GM12892 (cell line): ENCODE data around the gene UBFD1.

Experiments used
- DNase-seq: peaks from one replicate; pipeline ENCODE4 v3.0.0; 2011; ENCODE audit not compliant: insufficient read length
- FAIRE-seq: peaks from 2 replicates; lab custom pipeline; 2011; peaks lifted over from hg19 to GRCh38; lab: Jason Lieb, UNC
- POLR2A ChIP-seq: IDR thresholded peaks from 2 replicates; pipeline ENCODE4 v1.6.1; 2011; ENCODE audit warnings: low read depth, low read length, control low read depth
- POLR2AphosphoS5 ChIP-seq: IDR thresholded peaks from 2 replicates; pipeline ENCODE4 v1.6.1; 2011; ENCODE audit warnings: low read depth, low read length, control low read depth
- TAF1 ChIP-seq: IDR thresholded peaks from 2 replicates; pipeline ENCODE4 v1.6.1; 2011; ENCODE audit warnings: low read depth, mild to moderate bottlenecking, control low read depth, low read length, borderline replicate concordance

The UBFD1 gene

DNA sequence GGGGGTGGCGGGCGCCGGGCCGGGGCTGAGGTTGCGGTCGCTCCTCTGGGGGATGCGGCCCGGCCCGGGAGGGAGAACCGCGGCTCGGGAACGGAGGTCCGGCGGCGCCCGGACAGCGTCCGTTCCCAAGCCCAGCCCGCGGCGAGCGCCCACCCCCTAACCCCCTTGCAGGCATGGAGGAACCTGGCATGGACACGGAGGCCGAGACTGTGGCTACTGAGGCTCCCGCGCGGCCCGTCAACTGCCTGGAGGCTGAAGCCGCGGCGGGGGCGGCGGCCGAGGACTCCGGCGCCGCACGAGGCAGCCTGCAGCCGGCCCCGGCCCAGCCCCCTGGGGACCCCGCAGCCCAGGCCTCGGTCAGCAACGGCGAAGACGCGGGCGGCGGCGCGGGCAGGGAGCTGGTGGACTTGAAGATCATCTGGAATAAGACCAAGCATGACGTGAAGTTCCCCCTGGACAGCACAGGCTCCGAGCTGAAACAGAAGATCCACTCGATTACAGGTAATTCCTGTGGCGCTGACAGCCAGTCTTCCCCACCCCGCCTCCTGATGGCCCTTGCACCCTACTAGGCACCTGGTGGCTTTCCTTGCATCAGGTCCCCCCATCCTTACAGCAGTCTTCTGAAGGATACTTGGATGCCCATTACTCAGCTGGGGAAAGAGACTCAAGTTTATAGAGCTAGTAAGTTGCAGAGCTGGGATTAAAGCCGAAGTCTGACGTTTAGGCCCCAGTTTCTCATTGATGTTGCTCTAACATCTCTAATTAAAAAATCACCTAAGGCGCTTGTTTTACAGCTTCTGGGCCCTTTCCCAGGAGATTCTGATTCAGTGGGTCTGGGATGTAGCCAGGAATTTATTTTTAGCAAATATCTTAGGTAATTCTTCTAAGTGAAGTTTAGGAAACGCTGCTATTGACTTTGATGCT, 514 bp downstream of the UBFD1 start:
- DNase-seq (no peak), FAIRE-seq (no peak)
- TF ChIP-seq POLR2A = no peak
- TF ChIP-seq TAF1 = no peak
- no peak for TF ChIP-seq POLR2AphosphoS5

DNA sequence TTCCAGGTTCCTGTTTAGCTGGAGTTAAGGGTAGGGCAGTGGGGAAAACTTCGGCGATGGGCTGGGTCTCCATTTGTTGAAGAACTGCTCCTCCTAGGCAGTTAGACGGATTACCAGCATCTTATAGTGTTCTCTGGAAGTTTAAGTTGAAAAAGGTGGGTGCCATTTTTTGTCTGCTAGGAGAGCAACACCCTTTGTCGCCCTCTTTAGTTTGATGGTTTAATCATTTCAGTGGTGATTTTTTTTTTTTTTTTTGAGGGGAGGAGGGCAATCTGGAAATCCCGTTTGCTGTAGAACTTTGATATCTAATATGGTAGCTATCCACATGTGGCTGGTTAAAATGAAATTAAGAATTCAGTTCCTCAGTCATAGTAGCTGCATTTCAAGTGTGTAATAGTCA, 4.1 kb downstream of the UBFD1 start:
- DNase-seq (no peak), FAIRE-seq (no peak)
- no peak for TF ChIP-seq POLR2AphosphoS5
- no peak for TF ChIP-seq POLR2A
- TF ChIP-seq TAF1 = no peak

DNA sequence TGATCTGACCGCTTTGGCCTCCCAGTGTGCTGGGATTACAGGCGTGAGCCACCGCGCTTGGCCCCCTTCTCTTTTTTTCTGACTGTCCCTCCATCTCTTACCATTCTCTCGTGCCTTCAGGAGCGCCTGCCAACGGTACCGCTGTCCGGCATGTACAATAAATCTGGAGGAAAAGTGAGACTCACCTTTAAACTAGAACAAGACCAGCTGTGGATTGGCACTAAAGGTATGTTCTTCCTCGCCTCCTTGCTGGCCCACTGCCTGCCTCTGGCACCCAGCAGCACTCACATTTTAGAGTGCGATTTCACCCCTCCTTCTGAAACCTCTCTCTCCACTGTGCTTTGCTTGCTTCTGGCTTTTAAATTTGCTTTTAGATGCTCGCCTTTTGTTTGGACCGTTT, 5.0 kb downstream of the UBFD1 start:
- TF ChIP-seq POLR2AphosphoS5 (no peak), POLR2A (no peak), TAF1 (no peak)
- DNase-seq = no peak
- no peak for FAIRE-seq

DNA sequence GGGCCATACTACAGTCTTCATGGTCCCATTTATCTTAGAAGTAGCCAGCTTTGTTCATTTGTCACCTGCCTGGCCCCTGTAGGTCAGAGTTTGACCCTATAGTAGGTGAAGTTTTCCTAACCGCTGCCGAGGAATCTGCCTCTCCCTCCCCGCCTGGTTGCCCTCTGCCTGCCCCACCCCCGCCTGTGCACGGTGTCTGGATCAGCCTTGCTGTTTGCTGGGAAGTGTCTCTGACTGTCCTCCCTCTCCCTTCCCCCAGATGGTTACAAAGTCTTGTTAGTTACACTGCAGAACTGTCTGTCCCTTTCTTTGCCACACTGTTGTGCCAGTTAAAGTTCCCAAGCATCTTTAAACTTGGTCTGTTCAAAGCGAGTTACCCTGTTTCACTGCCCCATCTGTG, 5.7 kb downstream of the UBFD1 start:
- FAIRE-seq = no peak
- DNase-seq = no peak
- TF ChIP-seq POLR2AphosphoS5 = no peak
- no peak for TF ChIP-seq TAF1
- no peak for TF ChIP-seq POLR2A

DNA sequence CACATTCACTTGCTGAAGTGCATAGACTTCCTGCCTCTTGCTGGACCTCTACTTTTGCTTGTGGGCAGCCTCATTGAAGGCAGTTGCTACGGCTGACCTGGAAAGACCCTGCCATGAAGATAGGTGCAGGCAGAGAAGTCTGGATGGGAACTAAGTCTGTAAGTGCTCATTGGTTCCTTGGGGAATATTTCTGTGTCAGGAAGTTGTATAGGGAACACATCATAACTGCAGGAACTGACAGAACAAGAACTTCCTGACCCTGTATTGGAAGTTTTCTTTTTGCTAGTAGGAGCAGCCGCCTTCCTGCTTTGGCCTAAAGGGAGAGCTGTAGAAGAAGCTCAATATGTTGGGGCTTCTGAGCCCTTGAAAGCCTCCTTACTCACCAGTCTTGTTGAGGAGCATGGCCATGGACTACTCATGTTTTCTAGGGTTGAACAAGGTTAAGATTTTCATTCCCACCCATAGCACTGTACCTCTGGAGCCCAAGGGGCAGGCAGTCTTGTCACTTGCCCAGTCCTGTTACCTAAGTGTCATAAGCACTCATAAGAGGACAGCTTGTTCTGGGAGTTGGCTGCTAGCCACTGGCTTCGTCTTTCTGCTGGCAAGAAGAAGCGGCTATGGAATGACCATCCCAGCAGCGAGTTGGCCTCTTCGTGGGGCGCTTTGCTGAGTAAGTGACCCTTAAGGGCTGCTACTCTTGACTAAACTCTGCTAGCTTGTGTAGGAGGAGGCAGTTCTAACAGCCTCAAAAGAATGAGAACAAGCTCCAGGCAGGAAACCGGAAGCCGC, 7.2 kb downstream of the UBFD1 start:
- FAIRE-seq (no peak), DNase-seq (no peak)
- TF ChIP-seq TAF1 (no peak), POLR2AphosphoS5 (no peak), POLR2A (no peak)

DNA sequence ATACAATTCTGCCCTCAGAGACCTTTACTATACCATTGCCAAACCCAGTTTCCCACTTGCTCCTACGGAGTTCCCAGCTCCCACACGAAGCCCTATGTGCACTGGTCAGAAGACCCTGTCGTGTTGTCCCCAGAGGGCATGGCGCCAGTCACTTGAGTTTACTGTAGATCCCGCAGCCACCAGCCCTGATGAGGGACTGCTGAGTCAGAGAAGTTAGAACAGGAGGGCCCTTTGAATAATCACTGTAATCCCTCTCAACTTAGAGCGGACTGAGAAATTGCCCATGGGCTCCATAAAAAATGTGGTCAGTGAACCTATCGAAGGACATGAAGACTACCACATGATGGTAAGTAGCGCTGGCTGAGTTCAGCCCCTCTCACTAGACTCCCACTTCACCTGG, 9.2 kb downstream of the UBFD1 start:
- TF ChIP-seq TAF1 (no peak), POLR2A (no peak), POLR2AphosphoS5 (no peak)
- FAIRE-seq (no peak), DNase-seq (no peak)

DNA sequence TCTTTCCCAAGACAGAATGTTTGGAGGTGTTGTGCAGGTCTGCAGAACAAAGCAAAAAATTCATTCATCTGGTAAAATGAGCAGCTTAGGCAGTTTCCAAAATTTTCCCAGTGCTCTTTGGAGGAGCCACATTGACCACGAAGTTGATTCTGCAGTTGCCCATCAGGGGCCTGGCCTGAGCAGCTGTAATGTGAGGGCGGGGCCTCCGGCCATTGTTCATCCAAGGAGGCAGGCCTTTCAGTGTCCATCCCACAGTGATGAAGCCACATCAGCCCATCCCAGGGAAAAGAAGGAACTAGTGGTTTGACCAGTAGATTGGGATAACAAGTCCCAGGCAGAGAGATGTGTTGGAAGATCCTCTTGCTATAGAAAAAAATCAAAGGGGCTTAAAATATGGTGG, 10.1 kb downstream of the UBFD1 start:
- TF ChIP-seq POLR2A (no peak), TAF1 (no peak), POLR2AphosphoS5 (no peak)
- FAIRE-seq = no peak
- no peak for DNase-seq

DNA sequence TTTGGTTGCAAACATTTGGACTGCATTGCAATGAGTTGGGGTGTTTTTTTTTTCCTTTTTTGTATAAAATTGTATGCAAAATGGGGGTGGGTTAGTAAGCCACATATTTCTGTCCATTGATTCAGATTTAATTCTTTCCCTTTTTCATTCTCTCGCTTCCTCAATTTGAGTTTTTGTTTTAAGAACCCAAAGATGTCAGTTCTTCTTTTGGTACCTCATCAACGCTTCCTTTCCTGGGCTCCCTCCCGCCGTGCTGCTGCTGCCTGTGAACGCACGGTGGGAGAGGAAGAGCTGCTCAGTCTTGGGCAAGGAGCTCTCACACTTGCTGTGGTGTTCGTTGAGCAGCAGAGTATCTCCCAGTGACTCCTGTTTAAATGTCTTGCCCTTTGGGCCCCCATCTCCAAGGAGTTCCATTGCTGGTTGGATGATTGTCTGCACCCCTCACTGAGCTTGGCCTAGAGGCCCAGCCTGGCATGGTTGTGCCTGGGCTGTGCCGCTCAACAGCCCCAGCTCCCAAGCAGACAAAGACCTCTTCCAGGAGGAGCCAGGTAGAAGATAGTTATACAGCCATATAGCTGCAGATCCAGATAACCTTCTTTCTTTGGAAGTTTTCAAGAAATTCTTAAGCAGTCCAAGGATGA, 13.6 kb downstream of the UBFD1 start:
- DNase-seq (no peak), FAIRE-seq (no peak)
- no peak for TF ChIP-seq POLR2A
- no peak for TF ChIP-seq TAF1
- TF ChIP-seq POLR2AphosphoS5 = no peak

DNA sequence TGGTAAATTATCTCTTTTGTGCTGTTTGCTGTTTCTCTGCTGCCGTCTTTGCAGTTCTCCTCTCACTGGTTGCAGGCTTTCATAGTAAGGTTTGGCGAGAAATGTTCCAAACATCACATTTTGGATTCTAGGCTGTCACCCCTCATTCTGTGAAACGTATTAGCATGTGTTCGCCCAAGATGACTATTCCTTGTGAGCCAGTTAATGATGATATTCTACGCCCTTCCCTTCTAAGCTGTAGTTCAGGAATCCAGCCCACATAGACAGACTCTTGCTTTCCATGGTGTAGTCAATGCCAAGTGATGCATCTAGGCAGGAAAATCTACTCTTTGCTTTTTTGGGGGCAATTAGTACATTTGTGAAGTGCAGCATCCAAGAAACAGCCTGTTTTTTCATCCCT, 14.4 kb downstream of the UBFD1 start:
- no peak for TF ChIP-seq POLR2A
- TF ChIP-seq TAF1 = no peak
- no peak for TF ChIP-seq POLR2AphosphoS5
- DNase-seq = no peak
- FAIRE-seq = no peak

DNA sequence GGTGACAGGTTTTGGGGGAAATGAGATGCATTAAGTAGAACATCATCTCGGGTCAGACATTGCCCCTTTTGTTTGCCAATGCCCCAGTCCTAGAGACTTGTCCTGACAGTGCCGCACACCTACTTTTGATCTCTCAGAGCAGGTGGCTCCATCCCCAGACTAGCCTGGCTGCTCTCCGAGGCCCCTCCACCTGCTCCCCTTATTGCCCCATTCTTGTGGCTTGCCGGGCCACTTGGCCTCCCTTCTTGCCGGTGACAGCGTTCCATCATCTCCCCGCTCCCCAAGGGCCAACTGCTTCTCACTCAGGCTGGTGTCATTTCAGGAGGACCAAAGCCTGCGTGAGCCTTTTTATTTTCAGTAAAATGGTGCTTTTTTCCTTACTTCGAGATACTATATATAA, 14.9 kb downstream of the UBFD1 start:
- FAIRE-seq (no peak), DNase-seq (no peak)
- TF ChIP-seq TAF1 = no peak
- TF ChIP-seq POLR2AphosphoS5 = no peak
- TF ChIP-seq POLR2A = no peak

DNA sequence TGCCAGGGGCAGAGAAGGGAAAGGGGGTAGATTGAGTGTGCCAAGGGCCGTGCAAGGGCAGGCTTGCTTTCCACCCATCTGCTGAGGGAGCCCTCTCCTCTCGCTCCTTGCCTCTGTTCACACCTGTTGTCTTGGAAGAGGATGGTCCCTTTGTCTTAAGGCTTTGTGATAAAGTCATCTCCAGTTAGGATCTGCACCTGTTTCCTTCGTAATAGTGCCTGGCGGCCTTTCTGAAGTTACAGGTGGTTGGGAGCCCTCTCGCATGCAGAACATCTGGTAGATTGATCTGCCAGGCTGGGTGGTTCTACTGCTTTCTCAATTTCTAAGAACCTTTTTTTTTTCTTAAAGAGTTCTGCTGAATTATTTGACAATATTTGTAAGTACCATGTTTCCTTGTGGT, 16.3 kb downstream of the UBFD1 start:
- DNase-seq = no peak
- FAIRE-seq = no peak
- no peak for TF ChIP-seq POLR2A
- no peak for TF ChIP-seq TAF1
- TF ChIP-seq POLR2AphosphoS5 = no peak
